ENCODE data around the gene CHMP6. TPM values are rescaled to one million over a fixed set of nuclear protein-coding genes. Genes with fewer than 3 reads are reported as not detected.
A peak's percentile ranks its signal among the peaks of the same experiment; 100 is the strongest.

The CHMP6 gene
- total and polyA plus RNA-seq, 4 experiments from 2014 or later: 36.7 to 48.7 (median 41.9) TPM

GRCh38 chr17:80952291-80952690, 39.4 kb upstream of the CHMP6 start:
- no peak overlapping the region for H3K4me3 ChIP-seq (ENCODE audit: low read length in 2 of 2)
- H3K27me3 Mint-ChIP-seq: no peaks in the 10 kb centered on the region
- no peak for DNase-seq
- H3K4me3 Mint-ChIP-seq: peak overlapping the region in 1 of 8 donors; percentile 26
- no peaks in the 10 kb centered on the region for H3K9me3 ChIP-seq (ENCODE audit: control insufficient read depth in 1 of 2, low read length in 2 of 2)
- CTCF ChIA-PET (ENCODE audit: partially characterized antibody): no interaction called here
- peaks cover 14 to 15% of the 10 kb centered on the region in 2 donors for H3K36me3 Mint-ChIP-seq
- H3K36me3 ChIP-seq (ENCODE audit: insufficient read depth, low read length): peaks cover 21% of the 10 kb centered on the region
- H3K9me3 Mint-ChIP-seq: no peaks in the 10 kb centered on the region
- POLR2A ChIA-PET (ENCODE audit: partially characterized antibody): no interaction called here
- no peaks in the 10 kb centered on the region for H3K4me1 Mint-ChIP-seq
- no peaks in the 10 kb centered on the region for H3K4me1 ChIP-seq (ENCODE audit: insufficient read depth, low read length)
- intact Hi-C loops (cut with micrococcal nuclease): no loop called here
- H3K27ac Mint-ChIP-seq: peak overlapping the region in 1 of 7 donors; percentile 37
- no peaks in the 10 kb centered on the region for H3K27me3 ChIP-seq (ENCODE audit: insufficient read depth, low read length)
- H3K27ac ChIP-seq (ENCODE audit: low read depth, low read length): no peak overlapping the region

GRCh38 chr17:80953471-80954315, 37.9 kb upstream of the CHMP6 start:
- Histone ChIP-seq H3K27me3 (ENCODE audit: insufficient read depth, low read length) (no peaks in the 10 kb centered on the region), H3K27ac (ENCODE audit: low read depth, low read length) (no peak overlapping the region), H3K4me1 (ENCODE audit: insufficient read depth, low read length) (no peaks in the 10 kb centered on the region), H3K9me3 (ENCODE audit: control insufficient read depth in 1 of 2, low read length in 2 of 2) (no peaks in the 10 kb centered on the region), H3K36me3 (ENCODE audit: insufficient read depth, low read length) (peaks cover 15% of the 10 kb centered on the region), H3K4me3 (ENCODE audit: low read length in 2 of 2) (no peak overlapping the region)
- Mint-ChIP-seq H3K9me3 (no peaks in the 10 kb centered on the region), H3K4me1 (no peaks in the 10 kb centered on the region), H3K27me3 (no peaks in the 10 kb centered on the region), H3K27ac (no peak overlapping the region), H3K36me3 (peaks cover 13 to 15% of the 10 kb centered on the region in 2 donors), H3K4me3 (no peak overlapping the region)
- intact Hi-C loops (cut with micrococcal nuclease): no loop called here
- CTCF ChIA-PET (ENCODE audit: partially characterized antibody): no interaction called here
- POLR2A ChIA-PET (ENCODE audit: partially characterized antibody): no interaction called here
- DNase-seq: no peak

GRCh38 chr17:80955078-80955477, 36.6 kb upstream of the CHMP6 start:
- H3K9me3 Mint-ChIP-seq: no peaks in the 10 kb centered on the region
- H3K4me1 ChIP-seq (ENCODE audit: insufficient read depth, low read length): no peaks in the 10 kb centered on the region
- H3K9me3 ChIP-seq (ENCODE audit: control insufficient read depth in 1 of 2, low read length in 2 of 2): no peaks in the 10 kb centered on the region
- intact Hi-C loops (cut with micrococcal nuclease): no loop called here
- no peaks in the 10 kb centered on the region for H3K4me1 Mint-ChIP-seq
- H3K27ac ChIP-seq (ENCODE audit: low read depth, low read length): no peak overlapping the region
- DNase-seq: no peak
- H3K4me3 Mint-ChIP-seq: no peak overlapping the region
- H3K4me3 ChIP-seq (ENCODE audit: low read length in 2 of 2): no peak overlapping the region
- peak overlapping the region in 1 of 7 donors; percentile 23 for H3K27ac Mint-ChIP-seq
- ChIA-PET CTCF (ENCODE audit: partially characterized antibody) (no interaction called here), POLR2A (ENCODE audit: partially characterized antibody) (no interaction called here)
- H3K27me3 Mint-ChIP-seq: no peaks in the 10 kb centered on the region
- peaks cover 13 to 14% of the 10 kb centered on the region in 2 donors for H3K36me3 Mint-ChIP-seq
- H3K36me3 ChIP-seq (ENCODE audit: insufficient read depth, low read length): peaks cover 8% of the 10 kb centered on the region
- no peaks in the 10 kb centered on the region for H3K27me3 ChIP-seq (ENCODE audit: insufficient read depth, low read length)

GRCh38 chr17:80955671-80956280, 35.9 kb upstream of the CHMP6 start:
- peaks cover 12 to 13% of the 10 kb centered on the region in 2 donors for H3K36me3 Mint-ChIP-seq
- H3K4me3 ChIP-seq (ENCODE audit: low read length in 2 of 2): no peak overlapping the region
- no peak for DNase-seq
- no peaks in the 10 kb centered on the region for H3K9me3 Mint-ChIP-seq
- CTCF ChIA-PET (ENCODE audit: partially characterized antibody): no interaction called here
- POLR2A ChIA-PET (ENCODE audit: partially characterized antibody): no interaction called here
- no peaks in the 10 kb centered on the region for H3K9me3 ChIP-seq (ENCODE audit: control insufficient read depth in 1 of 2, low read length in 2 of 2)
- no peaks in the 10 kb centered on the region for H3K27me3 ChIP-seq (ENCODE audit: insufficient read depth, low read length)
- H3K4me3 Mint-ChIP-seq: no peak overlapping the region
- H3K27ac ChIP-seq (ENCODE audit: low read depth, low read length): no peak overlapping the region
- intact Hi-C loops (cut with micrococcal nuclease): no loop called here
- H3K4me1 ChIP-seq (ENCODE audit: insufficient read depth, low read length): no peaks in the 10 kb centered on the region
- peak overlapping the region in 2 of 7 donors; percentile 44 to 58 for H3K27ac Mint-ChIP-seq
- H3K36me3 ChIP-seq (ENCODE audit: insufficient read depth, low read length): peaks cover 1% of the 10 kb centered on the region
- no peaks in the 10 kb centered on the region for H3K27me3 Mint-ChIP-seq
- H3K4me1 Mint-ChIP-seq: no peaks in the 10 kb centered on the region

- CTCF ChIA-PET (ENCODE audit: partially characterized antibody): no interaction called here
- intact Hi-C loops (cut with micrococcal nuclease): no loop called here
- POLR2A ChIA-PET (ENCODE audit: partially characterized antibody): no interaction called here
- H3K36me3 Mint-ChIP-seq: peaks cover 12 to 13% of the 10 kb centered on the region in 2 donors
- Histone ChIP-seq H3K36me3 (ENCODE audit: insufficient read depth, low read length) (no peaks in the 10 kb centered on the region), H3K27me3 (ENCODE audit: insufficient read depth, low read length) (no peaks in the 10 kb centered on the region), H3K4me1 (ENCODE audit: insufficient read depth, low read length) (no peaks in the 10 kb centered on the region), H3K27ac (ENCODE audit: low read depth, low read length) (no peak overlapping the region), H3K4me3 (ENCODE audit: low read length in 2 of 2) (no peak overlapping the region), H3K9me3 (ENCODE audit: control insufficient read depth in 1 of 2, low read length in 2 of 2) (no peaks in the 10 kb centered on the region)
- no peak for DNase-seq
- H3K4me1 Mint-ChIP-seq: no peaks in the 10 kb centered on the region
- H3K27me3 Mint-ChIP-seq: no peaks in the 10 kb centered on the region
- H3K9me3 Mint-ChIP-seq: no peaks in the 10 kb centered on the region
- peak overlapping the region in 1 of 7 donors; percentile 22 for H3K27ac Mint-ChIP-seq
- H3K4me3 Mint-ChIP-seq: no peak overlapping the region
Measured at GRCh38 chr17:80956321-80957190, 35.1 kb upstream of the CHMP6 start.

GRCh38 chr17:80957461-80957941, 34.1 kb upstream of the CHMP6 start:
- DNase-seq: no peak
- no peaks in the 10 kb centered on the region for H3K36me3 ChIP-seq (ENCODE audit: insufficient read depth, low read length)
- Mint-ChIP-seq H3K27me3 (no peaks in the 10 kb centered on the region), H3K4me3 (no peak overlapping the region), H3K36me3 (peaks cover 9 to 13% of the 10 kb centered on the region in 2 donors), H3K4me1 (no peaks in the 10 kb centered on the region), H3K9me3 (no peaks in the 10 kb centered on the region), H3K27ac (no peak overlapping the region)
- H3K9me3 ChIP-seq (ENCODE audit: control insufficient read depth in 1 of 2, low read length in 2 of 2): no peaks in the 10 kb centered on the region
- ChIA-PET CTCF (ENCODE audit: partially characterized antibody) (interaction anchor here (0.7 kb wide), 1 partner anchor 461 kb away, joined by 3 read pairs; no protein-coding TSS in a partner anchor), POLR2A (ENCODE audit: partially characterized antibody) (no interaction called here)
- intact Hi-C loops (cut with micrococcal nuclease): no loop called here
- no peak overlapping the region for H3K4me3 ChIP-seq (ENCODE audit: low read length in 2 of 2)
- no peak overlapping the region for H3K27ac ChIP-seq (ENCODE audit: low read depth, low read length)
- no peaks in the 10 kb centered on the region for H3K27me3 ChIP-seq (ENCODE audit: insufficient read depth, low read length)
- no peaks in the 10 kb centered on the region for H3K4me1 ChIP-seq (ENCODE audit: insufficient read depth, low read length)
